ENCODE results near the gene MYL4.
A peak's percentile ranks its signal among the peaks of the same experiment; 100 is the strongest.
"Not testable (repeated sequence)": the region's sequence is repeated elsewhere in the genome, so short reads cannot be mapped to it uniquely, and the experiment has no call there.

Gene MYL4

DNA sequence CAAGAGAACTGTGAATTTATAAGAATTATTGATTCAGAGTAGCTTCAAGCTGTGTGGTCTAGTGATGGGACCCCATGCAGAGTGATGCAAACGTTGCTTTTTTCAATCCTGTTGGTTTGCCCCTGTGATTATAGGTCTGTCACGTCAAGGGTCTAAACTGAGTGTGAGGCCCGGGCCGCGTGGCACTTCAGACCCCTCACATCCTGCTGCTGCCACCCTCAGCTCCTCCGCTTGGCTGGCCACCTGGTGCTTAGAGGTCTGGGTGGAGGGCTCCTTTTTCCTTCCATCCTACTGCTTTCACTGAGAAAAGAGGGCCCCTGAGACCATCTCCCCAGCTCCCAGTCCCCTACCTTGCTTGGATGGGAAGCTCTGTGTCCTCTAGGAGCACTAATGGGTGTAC is 12.0 kb downstream of the MYL4 start:
- DNase-seq (ENCODE audit: low spot score), result no peak

- DNase-seq (ENCODE audit: low spot score), result no peak
Measured at GRCh38 chr17:47222047-47222446, 12.9 kb downstream of the MYL4 start.

DNA sequence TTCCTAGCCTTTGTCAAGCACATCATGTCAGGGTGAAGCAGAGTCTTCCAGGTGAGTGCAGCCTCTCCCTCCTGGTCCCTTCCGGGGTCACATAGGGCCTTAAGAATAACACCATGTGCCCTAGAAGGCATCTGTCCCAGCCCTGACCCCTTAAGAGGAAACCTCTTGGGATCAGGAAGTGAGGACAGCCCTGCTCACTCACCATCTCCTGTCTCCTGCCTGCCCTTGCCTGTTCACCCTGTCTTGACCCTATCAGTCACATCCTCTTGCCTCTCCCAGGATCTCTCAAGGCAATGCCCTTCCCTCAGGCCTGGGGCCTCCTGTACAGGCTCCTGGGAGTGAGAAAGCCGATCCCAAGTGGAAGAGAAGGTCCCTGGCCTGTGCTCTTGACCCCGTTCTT is 13.9 kb downstream of the MYL4 start:
- no peak for DNase-seq (ENCODE audit: low spot score)

GRCh38 chr17:47223460-47223859 is 14.3 kb downstream of the MYL4 start:
- no peak for DNase-seq (ENCODE audit: low spot score)

DNA sequence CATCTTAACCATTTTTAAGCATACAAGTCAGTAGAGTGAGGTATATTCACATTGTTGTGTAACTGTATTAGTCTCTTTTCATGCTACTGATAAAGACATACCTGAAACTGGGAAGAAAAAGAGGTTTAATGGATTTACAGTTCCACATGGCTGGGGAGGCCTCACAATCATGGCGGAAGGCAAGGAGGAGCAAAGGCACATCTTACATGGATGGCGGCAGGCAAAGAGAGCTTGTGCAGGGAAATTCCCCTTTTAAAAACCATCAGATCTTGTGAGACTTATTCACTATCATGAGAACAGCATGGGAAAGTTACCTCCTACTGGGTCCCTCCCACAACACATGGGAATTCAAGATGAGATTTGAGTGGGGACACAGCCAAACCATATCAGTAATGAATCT is 14.9 kb downstream of the MYL4 start:
- not testable (repeated sequence) for DNase-seq (ENCODE audit: low spot score)

GRCh38 chr17:47224966-47225365 is 15.8 kb downstream of the MYL4 start:
- no peak for DNase-seq (ENCODE audit: low spot score)

GRCh38 chr17:47225436-47225858 is 16.3 kb downstream of the MYL4 start:
- peak; percentile 37 for DNase-seq (ENCODE audit: low spot score)

DNA sequence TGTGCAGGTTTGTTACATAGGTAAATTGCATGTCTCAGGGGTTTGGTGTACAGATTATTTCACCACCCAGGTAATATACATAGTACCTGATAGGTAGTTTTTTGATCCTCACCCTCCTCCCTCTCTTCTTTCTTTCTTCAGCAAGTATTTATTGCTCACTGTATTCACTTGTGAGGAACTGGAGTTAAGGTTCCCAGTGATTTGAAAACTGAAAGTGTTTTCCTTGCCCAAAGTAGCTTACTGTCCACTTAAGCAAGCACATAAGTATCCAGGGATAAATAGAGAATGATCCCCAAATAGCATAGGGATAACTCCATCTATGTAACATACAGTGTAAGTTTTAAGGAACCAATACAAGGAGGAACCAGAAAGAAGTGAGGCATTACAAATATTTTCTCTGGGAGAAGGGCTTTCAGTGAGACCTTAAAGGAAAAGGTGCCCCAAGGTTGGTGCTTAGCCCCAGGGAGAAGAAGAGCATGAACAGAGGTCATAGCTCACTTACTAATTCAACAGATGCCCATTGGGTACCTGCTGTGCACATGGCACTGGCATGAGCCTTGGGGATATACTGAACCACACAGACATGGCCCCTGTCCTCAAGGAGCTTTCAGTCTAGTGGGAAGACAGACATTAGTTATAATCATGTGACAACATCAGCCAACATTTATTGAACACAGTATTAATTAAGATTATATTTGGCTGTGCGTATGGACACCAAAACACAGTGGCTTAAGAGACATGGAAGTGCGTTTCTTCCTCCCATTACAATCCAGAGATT is 17.0 kb downstream of the MYL4 start:
- no peak for DNase-seq (ENCODE audit: low spot score)

GRCh38 chr17:47227862-47228261 is 18.7 kb downstream of the MYL4 start:
- DNase-seq (ENCODE audit: low spot score), result no peak

GRCh38 chr17:47229535-47230443 is 20.6 kb downstream of the MYL4 start:
- DNase-seq (ENCODE audit: low spot score), result peak; percentile 86

- DNase-seq (ENCODE audit: low spot score), result no peak
Measured at GRCh38 chr17:47230864-47231263, 21.7 kb downstream of the MYL4 start.

DNA sequence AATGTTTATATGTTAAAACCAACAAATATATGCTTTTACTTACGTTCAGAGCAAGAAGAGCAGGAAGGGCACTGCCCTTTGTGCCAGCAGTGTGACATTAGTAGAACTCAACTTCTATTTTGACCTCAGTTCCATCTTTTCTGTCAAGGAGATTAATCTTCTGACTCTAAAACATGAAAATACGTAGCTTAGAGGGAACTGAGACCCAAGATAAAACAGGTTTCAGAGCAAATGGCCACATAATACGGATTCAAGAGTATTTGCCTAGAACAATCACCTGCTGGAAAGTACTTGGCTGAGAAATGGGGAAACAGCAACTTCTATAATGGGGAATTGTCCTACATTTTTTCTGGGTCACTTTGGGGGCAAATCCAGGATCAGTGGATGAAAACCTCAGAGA is 22.2 kb downstream of the MYL4 start:
- no peak for DNase-seq (ENCODE audit: low spot score)

DNA sequence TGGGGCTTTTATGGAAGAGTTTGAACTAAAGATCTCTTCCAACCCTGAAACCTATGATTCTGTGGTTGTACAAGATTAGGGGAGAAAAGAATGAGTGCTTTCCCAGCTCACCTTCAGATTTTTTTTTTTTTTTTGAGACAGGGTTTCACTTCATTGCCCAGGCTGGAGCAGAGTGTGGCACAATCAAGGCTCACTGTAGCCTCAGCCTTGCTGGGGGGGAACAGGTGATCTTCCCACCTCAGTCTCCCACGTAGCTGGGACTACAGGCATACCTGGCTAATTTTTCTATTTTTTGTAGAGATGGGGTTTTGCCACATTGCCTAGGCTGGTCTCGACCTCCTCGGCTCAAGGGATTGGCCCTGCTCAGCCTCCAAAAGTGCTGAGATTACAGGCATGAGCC is 22.7 kb downstream of the MYL4 start:
- no peak for DNase-seq (ENCODE audit: low spot score)

DNA sequence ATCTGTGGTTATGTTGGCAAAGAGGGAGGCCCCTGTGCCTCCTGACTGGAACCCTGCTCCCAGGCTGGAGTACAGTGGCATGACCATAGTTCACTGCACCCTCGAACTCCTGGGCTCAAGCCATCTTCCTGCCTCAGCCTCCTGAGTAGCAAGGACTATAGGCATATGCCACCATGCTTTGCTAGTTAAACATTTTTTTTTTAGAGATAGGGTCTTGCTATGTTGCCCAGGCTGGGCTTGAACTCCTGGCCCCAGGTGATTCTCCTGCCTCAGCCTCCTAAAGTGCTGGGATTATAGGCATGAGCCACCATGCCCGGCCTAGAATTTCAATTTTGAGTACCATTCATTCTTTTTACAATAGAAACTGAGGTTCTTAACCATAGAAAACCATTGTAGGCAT is 23.3 kb downstream of the MYL4 start:
- no peak for DNase-seq (ENCODE audit: low spot score)

GRCh38 chr17:47235506-47235905 is 26.4 kb downstream of the MYL4 start:
- no peak for DNase-seq (ENCODE audit: low spot score)

DNA sequence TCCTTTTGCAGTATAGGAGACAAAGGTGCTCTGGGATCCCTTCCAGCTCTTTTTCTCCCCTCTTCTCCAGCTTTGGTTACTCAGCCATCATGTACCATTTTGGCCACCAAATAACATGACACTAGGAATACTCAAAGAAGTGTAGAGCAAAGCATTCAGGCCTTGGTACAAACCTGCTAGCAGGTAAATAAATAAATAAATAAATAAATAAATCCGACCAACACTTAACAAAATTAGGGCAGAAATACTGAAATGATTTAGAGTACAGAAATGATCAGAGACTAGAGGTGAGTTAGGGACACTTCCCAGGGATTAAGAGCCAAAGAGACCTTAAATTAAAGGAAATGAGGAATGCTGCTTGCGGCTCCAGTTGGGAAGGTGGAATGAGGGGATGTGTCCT is 26.8 kb downstream of the MYL4 start:
- DNase-seq (ENCODE audit: low spot score), result no peak

GRCh38 chr17:47237841-47238240 is 28.7 kb downstream of the MYL4 start:
- DNase-seq (ENCODE audit: low spot score), result no peak

DNA sequence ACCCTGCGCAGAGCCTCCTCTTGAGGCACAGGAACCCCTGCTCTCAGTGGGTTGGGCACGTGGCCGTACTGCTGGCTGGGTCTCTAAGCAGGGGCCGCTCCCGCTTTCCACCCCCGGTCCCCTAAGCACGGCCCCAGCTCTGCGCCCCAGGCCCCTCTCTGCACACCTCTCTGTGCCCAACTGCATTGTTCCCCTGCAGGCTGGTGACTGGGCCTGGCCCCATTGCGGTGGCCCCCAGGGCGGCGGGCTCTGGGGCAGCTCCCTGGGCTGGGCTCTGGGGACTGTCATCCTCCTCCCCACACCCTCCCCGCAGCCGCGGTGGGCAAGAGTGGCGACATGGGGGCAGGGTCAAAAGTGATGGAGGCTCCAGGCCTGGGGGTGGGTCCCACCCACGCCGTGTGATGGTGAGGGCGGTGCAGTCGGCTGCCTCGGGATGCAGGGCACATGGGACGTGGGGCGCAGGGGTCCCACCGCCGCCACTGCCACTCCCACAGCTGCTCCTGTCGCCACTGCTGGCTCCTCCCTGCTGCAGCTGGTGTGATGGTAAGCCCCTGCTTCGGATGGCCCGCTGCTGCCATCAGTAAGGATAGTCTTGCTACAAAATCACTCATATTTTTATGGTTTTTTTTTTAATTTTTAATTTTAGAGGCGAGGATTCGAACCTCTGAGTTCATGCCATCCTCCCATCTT is 29.3 kb downstream of the MYL4 start:
- no peak for DNase-seq (ENCODE audit: low spot score)

GRCh38 chr17:47239619-47239966 is 30.4 kb downstream of the MYL4 start:
- DNase-seq (ENCODE audit: low spot score), result no peak

- peak; percentile 50 for DNase-seq (ENCODE audit: low spot score)
Measured at GRCh38 chr17:47239967-47240651, 31.0 kb downstream of the MYL4 start.

- no peak for DNase-seq (ENCODE audit: low spot score)
Measured at GRCh38 chr17:47240806-47241205, 31.7 kb downstream of the MYL4 start.

GRCh38 chr17:47242648-47243047 is 33.5 kb downstream of the MYL4 start:
- no peak for DNase-seq (ENCODE audit: low spot score)
